Measurements from ENCODE around the gene PCDH10. TPM values are rescaled to one million over a fixed set of nuclear protein-coding genes. Genes with fewer than 3 reads are reported as not detected.
"Not testable (repeated sequence)": the region's sequence is repeated elsewhere in the genome, so short reads cannot be mapped to it uniquely, and the experiment has no call there.

PCDH10 gene
- total RNA-seq, 1 donor from 2014 or later: 0.46 TPM

DNA sequence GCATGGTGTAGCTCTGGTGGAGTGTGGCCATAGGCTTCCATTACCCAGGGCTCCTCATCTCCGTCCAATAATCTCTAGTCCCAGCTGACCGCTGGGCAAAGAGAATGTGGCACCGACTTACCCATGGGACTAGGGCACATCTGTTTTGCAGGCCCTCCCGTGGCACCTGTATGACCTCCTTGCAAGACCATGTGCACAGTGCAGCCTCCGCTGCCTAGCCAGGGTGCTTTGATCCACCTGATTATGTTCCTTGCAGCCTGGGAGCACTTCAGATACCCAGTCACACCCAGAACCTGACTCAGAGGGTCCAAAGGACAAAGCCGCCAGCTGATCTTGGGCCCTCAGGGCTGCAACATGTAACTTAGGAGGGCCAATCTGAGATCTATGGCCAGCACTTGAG lies 84.8 kb downstream of the PCDH10 start:
- no peak overlapping the region for H3K4me3 ChIP-seq (ENCODE audit: low read depth, low read length)
- TF ChIP-seq, protein P1, sequence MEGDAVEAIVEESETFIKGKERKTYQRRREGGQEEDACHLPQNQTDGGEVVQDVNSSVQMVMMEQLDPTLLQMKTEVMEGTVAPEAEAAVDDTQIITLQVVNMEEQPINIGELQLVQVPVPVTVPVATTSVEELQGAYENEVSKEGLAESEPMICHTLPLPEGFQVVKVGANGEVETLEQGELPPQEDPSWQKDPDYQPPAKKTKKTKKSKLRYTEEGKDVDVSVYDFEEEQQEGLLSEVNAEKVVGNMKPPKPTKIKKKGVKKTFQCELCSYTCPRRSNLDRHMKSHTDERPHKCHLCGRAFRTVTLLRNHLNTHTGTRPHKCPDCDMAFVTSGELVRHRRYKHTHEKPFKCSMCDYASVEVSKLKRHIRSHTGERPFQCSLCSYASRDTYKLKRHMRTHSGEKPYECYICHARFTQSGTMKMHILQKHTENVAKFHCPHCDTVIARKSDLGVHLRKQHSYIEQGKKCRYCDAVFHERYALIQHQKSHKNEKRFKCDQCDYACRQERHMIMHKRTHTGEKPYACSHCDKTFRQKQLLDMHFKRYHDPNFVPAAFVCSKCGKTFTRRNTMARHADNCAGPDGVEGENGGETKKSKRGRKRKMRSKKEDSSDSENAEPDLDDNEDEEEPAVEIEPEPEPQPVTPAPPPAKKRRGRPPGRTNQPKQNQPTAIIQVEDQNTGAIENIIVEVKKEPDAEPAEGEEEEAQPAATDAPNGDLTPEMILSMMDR (conservative IDR thresholded peaks at IDR 0.05; ENCODE audit: low read depth, low read length): no peak
- no peak for DNase-seq (ENCODE audit: low read depth)

DNA sequence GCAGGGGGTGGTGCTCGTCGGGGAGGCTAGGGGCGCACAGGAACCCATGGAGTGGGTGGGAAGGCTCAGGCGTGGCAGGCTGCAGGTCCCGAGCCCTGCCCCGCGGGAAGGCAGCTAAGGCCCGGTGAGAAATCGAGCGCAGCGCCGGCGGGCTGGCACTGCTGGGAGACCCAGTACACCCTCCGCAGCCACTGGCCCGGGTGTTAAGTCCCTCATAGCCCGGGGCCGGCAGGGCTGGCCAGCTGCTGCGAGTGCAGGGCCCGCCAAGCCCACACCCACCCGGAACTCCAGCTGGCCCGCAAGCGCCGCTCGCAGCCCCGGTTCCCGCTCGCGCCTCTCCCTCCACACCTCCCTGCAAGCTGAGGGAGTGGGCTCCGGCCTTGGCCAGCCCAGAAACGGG lies 91.4 kb downstream of the PCDH10 start:
- H3K4me3 ChIP-seq (ENCODE audit: low read depth, low read length); DNase-seq (ENCODE audit: low read depth): not testable (repeated sequence)
